ENCODE measurements around the gene ABCA2.

- no peak for TF ChIP-seq POLR2A (IDR thresholded peaks at IDR 0.05; ENCODE audit: low read depth, low read length)
- no peak for TF ChIP-seq TAF1 (IDR thresholded peaks at IDR 0.05; ENCODE audit: borderline replicate concordance, low read depth, low read length)
Measured at GRCh38 chr9:137006116-137007003, 21.7 kb downstream of the ABCA2 start.
